Memory B cell (primary cell): ENCODE results near the gene CTSS.
"Not testable (repeated sequence)": the region's sequence is repeated elsewhere in the genome, so short reads cannot be mapped to it uniquely, and the experiment has no call there.

ENCODE experiments used
- ATAC-seq: fragments of 150-1000 bp; cut with Tn5 transposase; 2 replicates; pipeline ENCODE4 v1.10.0; 2021; ENCODE audit warnings: low read depth, mild to moderate bottlenecking, moderate library complexity
- DNase-seq, 2 donors: peaks; one replicate each; pipeline ENCODE4 v3.0.0; 2022; ENCODE audit warnings: low spot score in 2 of 2
- H3K27ac Mint-ChIP-seq: one replicate; pipeline ENCODE4 v1.8.0; 2022; ENCODE audit warnings: mild to moderate bottlenecking, moderate library complexity, mixed read lengths
- H3K27me3 Mint-ChIP-seq: one replicate; pipeline ENCODE4 v1.8.0; 2022; ENCODE audit warnings: mixed read lengths
- H3K36me3 Mint-ChIP-seq: one replicate; pipeline ENCODE4 v1.8.0; 2022; ENCODE audit warnings: mild to moderate bottlenecking, mixed read lengths
- H3K4me1 Mint-ChIP-seq: one replicate; pipeline ENCODE4 v1.8.0; 2022; ENCODE audit warnings: mixed read lengths
- H3K4me3 Mint-ChIP-seq: one replicate; pipeline ENCODE4 v1.8.0; 2022; ENCODE audit warnings: mild to moderate bottlenecking, moderate library complexity, mixed read lengths
- H3K9me3 Mint-ChIP-seq: one replicate; pipeline ENCODE4 v1.8.0; 2022; ENCODE audit warnings: mixed read lengths

The CTSS gene

GRCh38 chr1:150761801-150762200 is 3.8 kb downstream of the CTSS start:
- Mint-ChIP-seq H3K9me3 (no peaks in the 10 kb centered on the region), H3K36me3 (peaks cover 28% of the 10 kb centered on the region), H3K4me1 (peaks cover 38% of the 10 kb centered on the region), H3K4me3 (peak overlapping the region; percentile 83), H3K27ac (no peak overlapping the region), H3K27me3 (no peaks in the 10 kb centered on the region)
- no peak for ATAC-seq
- DNase-seq = no peak

- Mint-ChIP-seq H3K4me3 (peak overlapping the region; percentile 57), H3K27ac (peak overlapping the region; percentile 86), H3K4me1 (peaks cover 28% of the 10 kb centered on the region), H3K36me3 (peaks cover 26% of the 10 kb centered on the region), H3K27me3 (no peaks in the 10 kb centered on the region), H3K9me3 (no peaks in the 10 kb centered on the region)
- ATAC-seq = peak; percentile 75
- DNase-seq = peak in 1 of 2 donors; percentile 16
Observed at GRCh38 chr1:150760013-150760412, 5.6 kb downstream of the CTSS start.

DNA sequence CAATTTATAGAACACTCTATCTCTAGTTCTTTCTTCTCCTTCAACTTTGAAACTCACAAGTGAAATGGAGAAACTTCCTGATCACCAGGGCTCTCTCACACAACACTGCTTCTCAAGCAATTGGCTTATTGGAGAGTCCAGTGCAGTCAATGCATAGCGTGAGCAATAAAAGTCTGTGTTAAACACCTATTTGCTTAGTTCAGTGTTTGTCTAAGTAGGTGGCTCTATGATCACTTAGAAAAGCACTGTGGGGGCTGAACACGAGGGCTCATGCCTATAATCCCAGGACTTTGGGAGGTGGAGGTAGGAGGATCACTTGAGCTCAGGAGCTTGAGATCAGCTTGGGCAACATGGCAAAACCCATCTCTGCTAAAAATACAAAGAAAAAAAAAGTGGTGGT is 12.2 kb downstream of the CTSS start:
- Mint-ChIP-seq H3K27ac (peak overlapping the region; percentile 48), H3K36me3 (peaks cover 25% of the 10 kb centered on the region)

DNA sequence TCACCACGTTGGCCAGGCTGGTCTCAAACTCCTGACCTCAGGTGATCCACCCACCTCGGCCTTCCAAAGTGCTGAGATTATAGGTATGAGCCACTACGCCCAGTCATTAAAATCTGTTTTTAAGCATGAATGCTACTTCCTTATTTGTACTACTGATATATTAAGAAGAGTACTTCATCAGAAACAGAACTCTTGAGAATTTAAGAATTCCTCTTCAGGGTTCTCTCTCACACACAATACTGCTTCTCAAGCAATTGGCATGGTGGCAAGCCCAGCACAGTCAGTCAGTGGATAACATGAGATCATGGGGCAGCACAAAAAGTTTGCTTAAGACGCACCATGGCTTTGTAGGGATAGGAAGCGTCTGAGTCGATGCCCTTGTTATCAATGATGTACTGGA is 14.1 kb downstream of the CTSS start:
- H3K27ac Mint-ChIP-seq = peak overlapping the region; percentile 48
- no peaks in the 10 kb centered on the region for H3K27me3 Mint-ChIP-seq
- no peak overlapping the region for H3K4me3 Mint-ChIP-seq
- DNase-seq = no peak
- peaks cover 2% of the 10 kb centered on the region for H3K4me1 Mint-ChIP-seq
- peaks cover 25% of the 10 kb centered on the region for H3K36me3 Mint-ChIP-seq
- no peaks in the 10 kb centered on the region for H3K9me3 Mint-ChIP-seq
- ATAC-seq = no peak

More for the DNA sequence above, 12.2 kb downstream of the CTSS start:
- Mint-ChIP-seq H3K4me3 (no peak overlapping the region), H3K27me3 (no peaks in the 10 kb centered on the region), H3K4me1 (peaks cover 2% of the 10 kb centered on the region), H3K9me3 (no peaks in the 10 kb centered on the region)
- DNase-seq (no peak), ATAC-seq (no peak)

GRCh38 chr1:150749720-150750311 is 15.8 kb downstream of the CTSS start:
- H3K4me1 Mint-ChIP-seq = peaks cover 2% of the 10 kb centered on the region
- H3K27ac Mint-ChIP-seq = peak overlapping the region; percentile 56
- H3K27me3 Mint-ChIP-seq = no peaks in the 10 kb centered on the region
- ATAC-seq (no peak), DNase-seq (no peak)
- no peak overlapping the region for H3K4me3 Mint-ChIP-seq
- H3K36me3 Mint-ChIP-seq = peaks cover 25% of the 10 kb centered on the region
- H3K9me3 Mint-ChIP-seq = no peaks in the 10 kb centered on the region

DNA sequence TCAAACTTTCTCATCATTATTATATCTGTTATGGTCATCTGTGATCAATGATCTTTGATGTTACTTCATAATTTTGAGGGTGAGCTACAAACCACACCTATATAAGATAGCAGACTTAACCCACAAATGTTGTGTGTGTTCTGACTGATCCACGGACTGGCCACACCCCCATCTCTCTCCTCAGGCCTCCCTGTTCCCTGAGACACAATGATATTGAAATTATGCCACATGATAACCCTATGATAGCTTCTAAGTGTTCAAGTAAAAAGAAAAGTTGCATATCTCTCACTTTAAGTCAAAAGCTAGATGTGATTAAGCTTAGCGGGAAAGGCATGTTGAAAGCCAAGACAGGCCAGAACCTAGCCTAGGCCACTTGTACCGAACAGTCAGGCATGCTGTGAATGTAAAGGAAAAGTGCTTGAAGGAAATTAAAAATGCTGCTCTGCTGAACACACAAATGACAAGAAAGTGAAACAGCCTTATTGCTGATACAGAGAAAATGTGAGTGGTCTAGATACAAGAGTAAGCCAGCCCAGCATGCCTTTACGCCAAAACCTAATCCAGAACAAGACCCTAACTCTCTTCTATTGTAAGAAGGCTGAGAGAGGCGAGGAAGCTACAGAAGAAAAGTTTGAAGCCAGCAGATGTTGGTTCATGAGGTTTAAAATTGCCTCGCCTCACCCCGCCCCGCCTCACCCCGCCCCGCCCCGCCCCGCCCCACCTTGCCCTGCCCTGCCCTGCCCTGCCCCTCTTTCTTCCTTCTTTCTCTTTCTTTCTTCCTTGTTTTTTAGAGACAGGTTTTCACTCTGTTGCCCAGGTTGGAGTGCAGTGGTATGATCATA is 16.5 kb downstream of the CTSS start:
- peak overlapping the region; percentile 56 for H3K27ac Mint-ChIP-seq
- H3K36me3 Mint-ChIP-seq = peaks cover 24% of the 10 kb centered on the region
- peaks cover 2% of the 10 kb centered on the region for H3K4me1 Mint-ChIP-seq
- no peaks in the 10 kb centered on the region for H3K9me3 Mint-ChIP-seq
- no peaks in the 10 kb centered on the region for H3K27me3 Mint-ChIP-seq
- DNase-seq (no peak), ATAC-seq (no peak)
- no peak overlapping the region for H3K4me3 Mint-ChIP-seq

GRCh38 chr1:150730130-150730721 is 35.4 kb downstream of the CTSS start:
- Mint-ChIP-seq H3K36me3 (peaks cover 14% of the 10 kb centered on the region), H3K4me1 (no peaks in the 10 kb centered on the region), H3K4me3 (no peak overlapping the region), H3K9me3 (no peaks in the 10 kb centered on the region), H3K27me3 (no peaks in the 10 kb centered on the region), H3K27ac (no peak overlapping the region)
- ATAC-seq (no peak), DNase-seq (no peak)

DNA sequence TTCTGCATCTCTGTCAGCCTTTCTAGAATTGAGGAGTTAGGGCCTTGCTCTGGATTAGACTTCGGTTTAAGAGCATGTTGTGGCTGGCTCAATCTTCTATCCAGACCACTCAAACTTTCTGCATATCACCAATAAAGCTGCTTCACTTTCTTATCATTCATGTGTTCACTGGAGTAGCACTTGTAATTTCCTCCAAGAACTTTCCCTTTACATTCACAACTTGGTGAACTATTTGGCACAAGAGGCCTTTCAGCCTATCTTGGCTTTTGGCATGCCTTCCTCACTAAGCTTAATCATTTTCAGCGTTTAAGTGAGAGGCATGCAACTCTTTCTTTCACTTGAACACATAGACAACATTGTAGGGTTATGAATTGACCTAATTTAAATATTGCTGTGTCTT is 41.2 kb downstream of the CTSS start:
- DNase-seq = no peak
- Mint-ChIP-seq H3K27me3 (no peaks in the 10 kb centered on the region), H3K4me1 (no peaks in the 10 kb centered on the region), H3K36me3 (peaks cover 7% of the 10 kb centered on the region), H3K4me3 (no peak overlapping the region), H3K27ac (no peak overlapping the region), H3K9me3 (no peaks in the 10 kb centered on the region)
- ATAC-seq = no peak

DNA sequence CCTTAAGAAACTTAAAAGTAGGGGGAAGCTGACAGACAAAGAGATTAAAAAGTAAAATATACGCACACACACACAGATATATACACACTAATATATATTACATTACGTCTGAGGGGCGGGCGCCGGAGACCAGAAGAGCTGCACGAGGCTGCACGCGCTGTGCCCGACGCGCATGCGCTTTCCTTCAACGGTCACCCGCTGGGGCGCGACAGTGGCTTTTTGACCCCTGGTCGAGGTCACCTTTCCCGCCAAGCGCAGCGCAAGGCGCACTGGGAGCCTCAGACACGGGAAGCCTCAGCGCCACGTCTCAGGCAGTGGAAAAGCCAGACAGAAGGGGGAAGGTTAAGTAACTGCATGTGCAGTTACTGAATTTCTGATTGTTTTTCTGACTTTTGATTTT is 44.9 kb downstream of the CTSS start, which contains the start of gene HORMAD1:
Gene HORMAD1, minus strand, starts transcription at position 193 of the 400 bp plus-strand sequence. CDS start 1,390 bp downstream, outside the sequence.
- DNase-seq (no peak), ATAC-seq (no peak)
- peaks cover 7% of the 10 kb centered on the region for H3K36me3 Mint-ChIP-seq
- no peak within 1 kb of the TSS for H3K4me3 Mint-ChIP-seq
- no peak within 1 kb of the TSS for H3K27ac Mint-ChIP-seq
- H3K9me3 Mint-ChIP-seq = no peaks in the 10 kb centered on the region
- H3K27me3 Mint-ChIP-seq = no peaks in the 10 kb centered on the region
- no peaks in the 10 kb centered on the region for H3K4me1 Mint-ChIP-seq

- no peak for ATAC-seq
- Mint-ChIP-seq H3K36me3 (peaks cover 7% of the 10 kb centered on the region), H3K4me3 (no peak overlapping the region), H3K9me3 (no peaks in the 10 kb centered on the region), H3K4me1 (no peaks in the 10 kb centered on the region), H3K27ac (no peak overlapping the region), H3K27me3 (no peaks in the 10 kb centered on the region)
- DNase-seq = no peak
Observed at GRCh38 chr1:150720098-150720497, 45.5 kb downstream of the CTSS start.

GRCh38 chr1:150718225-150718891 is 47.2 kb downstream of the CTSS start:
- DNase-seq = no peak
- Mint-ChIP-seq H3K9me3 (no peaks in the 10 kb centered on the region), H3K36me3 (peaks cover 3% of the 10 kb centered on the region), H3K4me1 (no peaks in the 10 kb centered on the region), H3K27ac (no peak overlapping the region), H3K4me3 (no peak overlapping the region), H3K27me3 (no peaks in the 10 kb centered on the region)
- no peak for ATAC-seq

- H3K27ac Mint-ChIP-seq, ATAC-seq, DNase-seq, H3K9me3 Mint-ChIP-seq, H3K27me3 Mint-ChIP-seq, H3K4me3 Mint-ChIP-seq, H3K4me1 Mint-ChIP-seq, H3K36me3 Mint-ChIP-seq: not testable (repeated sequence)
Observed at GRCh38 chr1:150709031-150709430, 56.5 kb downstream of the CTSS start.

- Mint-ChIP-seq H3K9me3 (no peaks in the 10 kb centered on the region), H3K27me3 (no peaks in the 10 kb centered on the region), H3K4me1 (no peaks in the 10 kb centered on the region), H3K36me3 (peaks cover 3% of the 10 kb centered on the region), H3K27ac (no peak overlapping the region), H3K4me3 (no peak overlapping the region)
- ATAC-seq (peak; percentile 48), DNase-seq (no peak)
Observed at GRCh38 chr1:150708595-150708994, 57.0 kb downstream of the CTSS start.

DNA sequence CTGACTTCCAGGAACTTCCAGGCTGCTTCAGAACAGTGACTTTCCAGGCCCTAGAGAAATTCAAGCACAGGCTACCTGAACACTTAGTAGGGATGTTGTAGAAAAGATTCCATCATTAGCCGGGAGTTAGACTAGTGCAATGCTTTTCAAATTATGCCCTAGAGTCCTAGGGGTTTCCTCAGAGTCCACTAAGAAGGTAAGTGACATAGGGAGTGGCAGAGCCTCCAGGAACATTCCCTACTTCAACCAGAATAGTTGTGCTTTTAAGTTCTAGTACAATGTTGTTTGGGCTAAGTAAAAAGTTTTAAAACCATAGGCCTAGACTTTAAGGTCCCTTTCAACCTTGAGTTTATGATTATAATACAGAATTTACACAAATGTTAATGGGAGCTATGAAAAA is 59.5 kb downstream of the CTSS start:
- DNase-seq (no peak), ATAC-seq (no peak)
- no peak overlapping the region for H3K4me3 Mint-ChIP-seq
- H3K36me3 Mint-ChIP-seq = peaks cover 3% of the 10 kb centered on the region
- no peaks in the 10 kb centered on the region for H3K9me3 Mint-ChIP-seq
- H3K27me3 Mint-ChIP-seq = no peaks in the 10 kb centered on the region
- no peak overlapping the region for H3K27ac Mint-ChIP-seq
- no peaks in the 10 kb centered on the region for H3K4me1 Mint-ChIP-seq
